ENCODE data around the gene SLC4A2. TPM values are rescaled to one million over a fixed set of nuclear protein-coding genes. Genes with fewer than 3 reads are reported as not detected.

The SLC4A2 gene
- total RNA-seq, 2 donors from 2014 or later = 55.3 to 114 TPM

DNA sequence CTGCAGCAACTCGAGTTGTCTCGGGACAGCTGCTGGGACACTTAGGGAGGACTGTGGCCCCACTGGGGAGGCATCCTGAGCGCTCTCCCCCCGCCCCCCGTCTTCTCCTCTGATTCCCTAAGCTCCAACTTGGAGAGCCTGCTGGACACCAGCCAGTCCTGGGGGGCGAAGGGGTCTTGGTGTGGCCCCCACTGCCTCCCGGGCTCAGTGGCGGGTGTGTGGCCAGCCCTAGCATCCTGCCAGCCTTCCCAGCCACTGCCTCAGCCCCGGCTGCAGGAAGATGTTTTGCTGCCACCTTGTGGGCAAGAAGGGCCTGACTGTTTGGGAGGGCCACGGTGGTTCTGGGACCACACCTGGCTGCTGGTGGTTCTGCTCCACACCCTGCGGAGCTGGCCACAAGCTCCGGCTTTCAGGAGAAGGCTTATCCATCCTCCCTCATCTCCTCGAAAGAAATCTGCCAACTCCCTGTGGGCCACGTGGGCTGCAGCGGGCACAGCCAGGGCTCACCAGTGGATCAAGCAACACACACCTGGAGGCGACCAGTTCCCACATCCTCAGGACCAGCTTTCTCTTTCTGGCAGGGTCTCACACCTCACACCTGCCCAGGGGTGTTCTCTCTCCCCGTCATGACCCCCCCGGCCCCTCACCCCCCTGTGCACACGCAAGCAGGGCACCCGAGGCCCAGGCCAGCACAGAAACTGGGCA is 51.7 kb downstream of the SLC4A2 start:
- TF ChIP-seq, protein P1, sequence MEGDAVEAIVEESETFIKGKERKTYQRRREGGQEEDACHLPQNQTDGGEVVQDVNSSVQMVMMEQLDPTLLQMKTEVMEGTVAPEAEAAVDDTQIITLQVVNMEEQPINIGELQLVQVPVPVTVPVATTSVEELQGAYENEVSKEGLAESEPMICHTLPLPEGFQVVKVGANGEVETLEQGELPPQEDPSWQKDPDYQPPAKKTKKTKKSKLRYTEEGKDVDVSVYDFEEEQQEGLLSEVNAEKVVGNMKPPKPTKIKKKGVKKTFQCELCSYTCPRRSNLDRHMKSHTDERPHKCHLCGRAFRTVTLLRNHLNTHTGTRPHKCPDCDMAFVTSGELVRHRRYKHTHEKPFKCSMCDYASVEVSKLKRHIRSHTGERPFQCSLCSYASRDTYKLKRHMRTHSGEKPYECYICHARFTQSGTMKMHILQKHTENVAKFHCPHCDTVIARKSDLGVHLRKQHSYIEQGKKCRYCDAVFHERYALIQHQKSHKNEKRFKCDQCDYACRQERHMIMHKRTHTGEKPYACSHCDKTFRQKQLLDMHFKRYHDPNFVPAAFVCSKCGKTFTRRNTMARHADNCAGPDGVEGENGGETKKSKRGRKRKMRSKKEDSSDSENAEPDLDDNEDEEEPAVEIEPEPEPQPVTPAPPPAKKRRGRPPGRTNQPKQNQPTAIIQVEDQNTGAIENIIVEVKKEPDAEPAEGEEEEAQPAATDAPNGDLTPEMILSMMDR (IDR thresholded peaks at IDR 0.05) = peak; percentile 87 to 96
- H3K27ac ChIP-seq = no peak overlapping the region

DNA sequence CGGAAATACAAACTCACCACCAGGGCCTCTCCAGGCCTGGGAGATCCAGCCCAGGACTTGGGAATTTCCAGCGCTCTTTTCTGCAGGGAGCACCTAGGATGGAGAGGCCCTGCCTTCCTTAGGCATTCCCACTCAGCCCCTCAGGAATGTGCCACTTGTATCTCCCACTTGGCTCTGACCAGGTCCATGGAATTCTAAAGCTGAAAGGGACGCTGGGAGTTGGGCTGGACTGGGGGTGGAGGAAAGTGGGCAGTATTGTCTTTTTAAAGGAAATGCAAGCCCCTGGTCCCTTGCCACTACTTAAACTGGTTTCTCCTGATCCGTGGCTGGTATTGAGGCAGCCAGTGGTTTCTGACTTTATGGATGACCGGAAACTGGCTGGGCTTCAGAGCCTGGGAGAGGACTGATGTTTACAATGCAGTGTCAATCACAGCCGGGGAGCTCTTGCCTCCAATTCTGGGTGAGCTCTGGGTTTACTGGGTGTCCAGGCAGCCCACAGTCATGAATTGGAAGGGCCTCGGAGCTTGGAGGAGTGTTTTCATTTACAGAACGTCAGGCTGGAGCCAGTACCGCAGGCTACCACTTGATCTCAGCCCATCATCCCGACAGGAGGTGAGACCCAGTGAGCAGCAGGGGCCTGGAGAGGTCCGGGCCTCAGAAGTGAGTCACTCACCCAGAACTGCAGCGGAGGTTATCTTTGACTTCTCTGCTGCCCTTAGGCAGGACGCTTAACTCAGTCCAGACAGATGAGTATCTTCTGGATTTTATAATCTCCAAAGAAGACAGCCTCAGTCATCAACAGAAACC is 54.2 kb downstream of the SLC4A2 start:
- H3K4me1 ChIP-seq = peaks cover 0 to 34% of the 10 kb centered on the region in 2 donors
- H3K27me3 ChIP-seq = no peaks in the 10 kb centered on the region
- H3K9me3 ChIP-seq = no peaks in the 10 kb centered on the region
- no peak for DNase-seq (ENCODE audit: low spot score)
- peaks cover 8% of the 10 kb centered on the region for H3K36me3 ChIP-seq
- H3K4me3 ChIP-seq = no peak overlapping the region
- TF ChIP-seq, protein P1 (IDR thresholded peaks at IDR 0.05) = no peak
- no peak overlapping the region for H3K27ac ChIP-seq

More for the DNA sequence above, 51.7 kb downstream of the SLC4A2 start:
- H3K27me3 ChIP-seq = no peaks in the 10 kb centered on the region
- H3K4me3 ChIP-seq = no peak overlapping the region
- H3K36me3 ChIP-seq = no peaks in the 10 kb centered on the region
- peak; percentile 85 for DNase-seq (ENCODE audit: low spot score)
- H3K4me1 ChIP-seq = peaks cover 0 to 33% of the 10 kb centered on the region in 2 donors
- no peaks in the 10 kb centered on the region for H3K9me3 ChIP-seq

DNA sequence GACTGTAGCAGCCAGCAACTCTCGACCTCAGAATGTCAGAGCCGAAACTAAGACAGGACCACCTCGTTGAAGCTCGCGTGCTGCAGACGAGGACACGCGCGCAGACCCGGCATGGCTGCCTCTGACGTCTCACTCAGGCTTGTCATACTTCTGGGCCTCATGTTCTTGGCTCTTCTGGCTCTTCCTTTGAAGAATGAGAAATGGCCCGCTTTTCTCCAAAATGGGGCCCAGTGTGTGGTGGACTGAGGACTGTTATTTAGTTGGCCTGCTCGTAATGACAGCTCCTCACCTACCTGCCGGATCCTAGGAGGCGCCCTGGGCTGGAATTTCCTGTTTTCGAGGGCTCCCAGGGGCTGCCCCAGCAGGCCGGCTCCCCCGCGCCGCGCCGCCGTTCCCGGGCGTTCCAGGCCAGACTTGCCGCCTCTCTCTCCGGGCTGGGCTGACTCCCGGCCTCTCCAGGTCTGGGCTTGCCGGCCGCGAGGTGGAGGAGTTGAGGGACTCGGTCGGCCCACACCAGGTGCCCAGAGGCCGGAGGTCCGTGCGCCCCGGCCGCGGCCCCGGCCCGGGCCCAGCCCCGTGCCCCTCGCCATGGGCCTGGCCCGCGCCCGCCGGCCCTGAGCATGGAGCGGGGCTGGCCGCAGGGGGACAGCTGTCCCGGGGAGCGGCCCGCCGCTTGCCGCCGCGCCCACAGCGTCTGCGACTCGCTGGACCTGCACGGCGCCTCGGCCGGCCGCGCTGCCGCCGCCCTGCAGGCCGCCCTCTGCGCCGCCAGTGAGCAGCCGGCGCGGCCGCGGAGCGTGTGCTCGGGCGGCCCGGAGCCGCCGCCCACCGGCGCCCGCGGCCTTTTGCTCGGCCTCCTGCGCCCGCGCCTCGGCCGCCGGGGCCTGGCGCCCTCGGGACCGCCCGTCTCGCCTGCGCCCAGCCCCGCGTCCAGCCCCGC is 55.0 kb downstream of the SLC4A2 start:
- Histone ChIP-seq H3K9me3 (no peaks in the 10 kb centered on the region), H3K27ac (no peak overlapping the region), H3K36me3 (peaks cover 17% of the 10 kb centered on the region), H3K27me3 (no peaks in the 10 kb centered on the region), H3K4me1 (peaks cover 0 to 34% of the 10 kb centered on the region in 2 donors), H3K4me3 (peak overlapping the region in 1 of 2 donors; percentile 27)
- DNase-seq (ENCODE audit: low spot score) = no peak
- TF ChIP-seq, protein P1 (IDR thresholded peaks at IDR 0.05) = no peak

GRCh38 chr7:151115121-151115835 is 55.9 kb downstream of the SLC4A2 start:
- Histone ChIP-seq H3K27ac (no peak overlapping the region), H3K4me3 (peak overlapping the region in 1 of 2 donors; percentile 27), H3K9me3 (no peaks in the 10 kb centered on the region), H3K27me3 (no peaks in the 10 kb centered on the region), H3K4me1 (peaks cover 0 to 30% of the 10 kb centered on the region in 2 donors), H3K36me3 (peaks cover 26% of the 10 kb centered on the region)
- TF ChIP-seq, protein P1 (IDR thresholded peaks at IDR 0.05) = no peak
- no peak for DNase-seq (ENCODE audit: low spot score)
